Heart right ventricle (tissue), 16 donors: ENCODE measurements around the gene MGAT5B. TPM values are rescaled to one million over a fixed set of nuclear protein-coding genes. Genes with fewer than 3 reads are reported as not detected.
"Not testable (repeated sequence)": the region's sequence is repeated elsewhere in the genome, so short reads cannot be mapped to it uniquely, and the experiment has no call there.

Experiments
- ATAC-seq, 8 donors: fragments of 200-7000 bp; cut with Tn5 transposase; one replicate each; pipeline ENCODE4 v1.9.1; 2020; ENCODE audit warnings: mild to moderate bottlenecking in 8 of 8, moderate library complexity in 8 of 8, moderate number of reproducible peaks in 1 of 8
- DNase-seq, 2 donors: peaks; one replicate each; pipeline ENCODE4 v3.0.0-alpha.2; 2020
- H3K27ac ChIP-seq, 10 donors: fragments of 200-600 bp; sonication (generic) in 2 of 10; one replicate each; pipeline versions ENCODE4 v1.5.0 to v1.8.0; 2020 to 2022; ENCODE audit warnings: mild to moderate bottlenecking in 3 of 10
- H3K27me3 ChIP-seq, 7 donors: fragments of 200-600 bp; one replicate each; pipeline ENCODE4 v1.8.0; 2021 to 2022; ENCODE audit warnings: mild to moderate bottlenecking in 2 of 7
- H3K36me3 ChIP-seq, 9 donors: fragments of 200-600 bp; sonication (generic) in 1 of 9; one replicate each; pipeline versions ENCODE4 v1.5.0 to v1.8.0; 2020 to 2022; ENCODE audit warnings: mild to moderate bottlenecking in 2 of 9
- H3K4me1 ChIP-seq, 9 donors: fragments of 200-600 bp; sonication (generic) in 1 of 9; one replicate each; pipeline versions ENCODE4 v1.5.0 to v1.8.0; 2020 to 2022; ENCODE audit warnings: mild to moderate bottlenecking in 4 of 9
- H3K4me3 ChIP-seq, 10 donors: fragments of 200-600 bp; sonication (generic) in 2 of 10; one replicate each; pipeline versions ENCODE4 v1.5.0 to v1.8.0; 2020 to 2022; ENCODE audit warnings: mild to moderate bottlenecking in 7 of 10, moderate library complexity in 2 of 10
- H3K9me3 ChIP-seq, 11 donors: fragments of 200-600 bp in 10 of 11; sonication (generic) in 2 of 11; one replicate each; pipeline versions ENCODE4 v1.5.0 to v1.8.0; 2013 to 2022; ENCODE audit warnings: mild to moderate bottlenecking in 2 of 11, control low read depth in 1 of 11, moderate library complexity in 1 of 11
- CTCF ChIP-seq, 9 donors: fragments of 200-600 bp; sonication (generic) in 2 of 9; IDR thresholded peaks; one replicate each; pipeline versions ENCODE4 v1.5.0 to v1.8.0; 2021 to 2022; ENCODE audit warnings: antibody characterized with exemption in 9 of 9, mild to moderate bottlenecking in 5 of 9, moderate library complexity in 1 of 9
- WGBS, 2 donors: extraction: QIAGEN DNeasy Blood & Tissue Kit; methylation state at CpG; one replicate each; pipeline ENCODE4 v1.1.7; 2013; ENCODE audit warnings: inconsistent platforms in 1 of 2; 5-methylcytosine and 5-hydroxymethylcytosine counted together
- intact Hi-C, 10 donors: fragments of 100-400 bp; cut with DNase I; formaldehyde crosslinking; loops; one replicate each; pipeline versions ENCODE4 v1.11.1 to v1.14.2; 2022
- polyA plus RNA-seq, 2 donors: library from polyadenylated mRNA; stranded (reverse); fragments of 200-250 nt; gene quantifications; one replicate each; pipeline ENCODE4 v1.2.3, GENCODE V29; 2013
- total RNA-seq, 10 donors: library from RNA; stranded (reverse); fragmentation: NEBNext Ultra II Directional in 3 of 10; extraction: Animal tissue kit (Norgen Biotek cat#: 25700) in 3 of 10; gene quantifications; one replicate each; pipeline versions ENCODE4 v1.2.1 to v1.2.4, GENCODE V29; 2021 to 2023
- donor health status: Arrhythmogenic right ventricular cardiomyopathy.
- donor health status: ischemic (EF 13 %, LVEDD 7.1; RV severe dilation, severe dysfunction).
- donor health status: healthy with polysubstance abuse.
- donor health status: DM: no; HTN: yes; CAD: no.
- donor health status: DM: no; HTN: no; CAD: no.
- donor health status: ischemic (EF 25% LVEDD 6.9; RV normal size, moderate dysfunction).
- donor health status: ischemic (EF 25% LVEDD 5.7; RV mildly dilated, moderate dysfunction).
- donor health status: healthy.
- donor health status: DM: yes; HTN: yes; CAD: no.
- donor health status: Ischemic cardiomyopathy.
- donor health status: ischemic (EF 35%, LVEDD 5.7; RV mildly dilated, moderate dysfunction).
- donor health status: nonischemic (EF 11% LVEDD 7.7; RV severe dilation, severe dysfunction).
- donor health status: DM: yes; HTN: yes; CAD: no.
- donor health status: PGD.
- donor health status: ischemic (EF 29% LVEDD 5.4; RV normal size, mild dysfunction).
- donor health status: nonischemic (EF 23%, LVEDD 6.1; RV moderate dilation, normal function).

The MGAT5B gene
- total and polyA plus RNA-seq, 12 donors = 0.09 to 0.29 (median 0.13) TPM; not detected in 8

GRCh38 chr17:76848670-76849069 is 19.5 kb upstream of the MGAT5B start:
- no peaks in the 10 kb centered on the region for H3K36me3 ChIP-seq
- peaks cover 0 to 55% (median 36%) of the 10 kb centered on the region in 7 donors for H3K27me3 ChIP-seq
- 75 to 78% methylated on average over 8 of the region's 8 CpGs for WGBS, 2 donors
- no peak overlapping the region for H3K4me3 ChIP-seq
- peaks cover 0 to 10% (median 0%) of the 10 kb centered on the region in 9 donors for H3K4me1 ChIP-seq
- no peak for TF ChIP-seq CTCF (IDR thresholded peaks at IDR 0.05)
- intact Hi-C loops = no loop called here
- ATAC-seq (no peak), DNase-seq (no peak)
- no peaks in the 10 kb centered on the region for H3K9me3 ChIP-seq
- H3K27ac ChIP-seq = no peak overlapping the region

DNA sequence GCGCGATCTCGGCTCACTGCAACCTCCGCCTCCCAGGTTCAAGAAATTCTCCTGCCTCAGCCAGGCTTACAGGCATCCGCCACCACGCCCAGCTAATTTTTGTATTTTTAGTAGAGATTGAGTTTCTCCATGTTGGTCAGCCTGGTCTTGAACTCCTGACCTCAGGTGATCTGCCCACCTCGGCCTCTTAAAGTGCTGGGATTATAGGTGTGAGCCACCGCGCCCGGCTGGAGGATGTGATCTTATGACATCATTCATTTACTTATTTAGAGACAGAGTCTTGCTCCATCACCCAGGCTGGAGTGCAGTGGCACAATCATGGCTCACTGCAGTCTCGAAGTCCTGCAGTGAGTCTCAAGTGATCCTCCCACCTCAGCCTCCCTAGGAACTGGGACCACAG is 19.0 kb upstream of the MGAT5B start:
- H3K36me3 ChIP-seq, DNase-seq, H3K9me3 ChIP-seq, intact Hi-C loops, H3K27ac ChIP-seq, ATAC-seq, H3K4me3 ChIP-seq: not testable (repeated sequence)
- Histone ChIP-seq H3K4me1 (peaks cover 0 to 10% (median 0%) of the 10 kb centered on the region in 9 donors), H3K27me3 (peaks cover 0 to 55% (median 36%) of the 10 kb centered on the region in 7 donors)
- 92 to 93% methylated on average over 11 of the region's 11 CpGs for WGBS, 2 donors

- Histone ChIP-seq H3K9me3 (no peaks in the 10 kb centered on the region), H3K27me3 (peaks cover 0 to 51% (median 39%) of the 10 kb centered on the region in 7 donors), H3K4me1 (no peaks in the 10 kb centered on the region), H3K27ac (no peak overlapping the region), H3K36me3 (no peaks in the 10 kb centered on the region), H3K4me3 (no peak overlapping the region)
- TF ChIP-seq CTCF (IDR thresholded peaks at IDR 0.05) = no peak
- DNase-seq (no peak), ATAC-seq (no peak)
- intact Hi-C loops = no loop called here
- 62% methylated on average over 8 of the region's 8 CpGs for WGBS, 2 donors
These were observed 15.4 kb upstream of the MGAT5B start for GRCh38 chr17:76852843-76853242.

DNA sequence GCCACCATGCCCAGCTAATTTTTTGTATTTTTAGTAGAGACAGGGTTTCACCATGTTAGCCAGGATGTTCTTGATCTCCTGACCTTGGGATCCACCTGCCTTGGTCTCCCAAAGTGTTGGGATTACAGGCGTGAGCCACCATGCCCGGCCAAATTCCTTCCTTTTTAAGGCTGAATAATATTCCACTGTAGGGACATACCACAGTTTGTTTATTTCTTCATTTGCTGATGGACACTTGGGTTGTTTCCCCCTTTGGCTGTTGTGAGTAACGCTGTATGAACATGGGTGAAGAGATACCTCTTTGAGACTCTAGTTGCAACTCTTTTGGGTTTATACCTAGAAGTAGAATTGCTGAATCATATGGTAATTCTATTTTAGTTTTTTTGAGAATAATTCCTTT is 13.1 kb upstream of the MGAT5B start:
- peaks cover 0 to 51% (median 39%) of the 10 kb centered on the region in 7 donors for H3K27me3 ChIP-seq
- no peak for TF ChIP-seq CTCF (IDR thresholded peaks at IDR 0.05)
- DNase-seq = no peak
- no peaks in the 10 kb centered on the region for H3K9me3 ChIP-seq
- ATAC-seq = no peak
- WGBS, 2 donors = 91 to 95% methylated on average over 3 of the region's 3 CpGs
- no peaks in the 10 kb centered on the region for H3K4me1 ChIP-seq
- no peak overlapping the region for H3K4me3 ChIP-seq
- intact Hi-C loops = no loop called here
- no peaks in the 10 kb centered on the region for H3K36me3 ChIP-seq
- H3K27ac ChIP-seq = no peak overlapping the region

DNA sequence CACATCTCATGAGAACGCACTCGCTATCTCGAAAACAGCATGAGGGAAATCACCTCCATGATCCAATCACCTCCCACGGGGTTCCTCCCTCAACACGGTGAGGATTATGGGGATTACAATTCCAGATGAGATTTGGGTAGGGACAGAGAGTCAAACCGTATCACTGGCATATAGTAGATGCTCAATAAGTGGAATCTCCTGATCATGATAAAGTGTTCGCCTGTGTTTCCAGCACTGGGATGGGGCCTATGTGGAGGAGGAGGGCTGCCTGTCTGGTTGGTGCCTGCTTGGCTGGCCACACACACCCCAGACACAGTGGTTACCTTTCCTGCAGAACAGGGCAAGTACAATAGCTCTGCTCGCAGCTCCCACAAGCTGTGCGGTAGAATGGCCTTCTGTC is 6.1 kb upstream of the MGAT5B start:
- no peaks in the 10 kb centered on the region for H3K9me3 ChIP-seq
- 79 to 85% methylated on average over 9 of the region's 9 CpGs for WGBS, 2 donors
- no peak for DNase-seq
- H3K36me3 ChIP-seq = no peaks in the 10 kb centered on the region
- no peak overlapping the region for H3K27ac ChIP-seq
- ATAC-seq = no peak
- H3K4me1 ChIP-seq = no peaks in the 10 kb centered on the region
- H3K27me3 ChIP-seq = peaks cover 0 to 21% (median 10%) of the 10 kb centered on the region in 7 donors
- TF ChIP-seq CTCF (IDR thresholded peaks at IDR 0.05) = no peak
- H3K4me3 ChIP-seq = no peak overlapping the region
- intact Hi-C loops = loop anchor here in 3 of 10 donors (10.0 kb wide), 2 partner anchors 383 to 393 kb away; no protein-coding TSS in a partner anchor
